AG10803 (cell line): ENCODE results near the gene RNF166.

Experiments used
- DNase-seq: peaks from one replicate; pipeline ENCODE4 v3.0.0; 2010; ENCODE audit warnings: low read depth
- H3K4me3 ChIP-seq: 2 replicates; pipeline ENCODE4 v1.5.1; 2011; ENCODE audit warnings: mild to moderate bottlenecking, low read length, control low read depth
- CTCF ChIP-seq: conservative IDR thresholded peaks from 2 replicates; pipeline ENCODE4 v1.5.1; 2011; ENCODE audit warnings: mild to moderate bottlenecking, low read length, control low read depth, inconsistent platforms

Gene RNF166

GRCh38 chr16:88713054-88713453, 6.8 kb upstream of the RNF166 start:
- no peak for TF ChIP-seq CTCF
- no peak for DNase-seq
- H3K4me3 ChIP-seq: no peak overlapping the region

GRCh38 chr16:88712362-88712979, 6.3 kb upstream of the RNF166 start:
- no peak for DNase-seq
- no peak for TF ChIP-seq CTCF

GRCh38 chr16:88711750-88712340, 5.6 kb upstream of the RNF166 start:
- no peak overlapping the region for H3K4me3 ChIP-seq
- DNase-seq: no peak
- no peak for TF ChIP-seq CTCF

More at GRCh38 chr16:88712362-88712979, 6.3 kb upstream of the RNF166 start:
- no peak overlapping the region for H3K4me3 ChIP-seq

GRCh38 chr16:88710556-88710955, 4.3 kb upstream of the RNF166 start:
- no peak for DNase-seq
- H3K4me3 ChIP-seq: no peak overlapping the region
- no peak for TF ChIP-seq CTCF

- H3K4me3 ChIP-seq: peak overlapping the region; percentile 96
- TF ChIP-seq CTCF: no peak
- no peak for DNase-seq
Observed at GRCh38 chr16:88706965-88707826, 988 bp upstream of the RNF166 start.

GRCh38 chr16:88705801-88706228, 393 bp downstream of the RNF166 start:
- H3K4me3 ChIP-seq: peak overlapping the region; percentile 62
- DNase-seq: no peak
- TF ChIP-seq CTCF: no peak
